SK-N-SH treated with all-trans-retinoic acid at 6 μM for 48 hours (cell line): ENCODE data around the gene ACOX1.

ENCODE experiments used
- ATAC-seq: fragments of 200-7000 bp; cut with Tn5 transposase; 3 replicates; pipeline ENCODE4 v1.9.1; 2020; ENCODE audit warnings: mild to moderate bottlenecking, moderate library complexity
- ARNTL ChIP-seq: fragments of 450-650 bp; formaldehyde crosslinking; IDR thresholded peaks from 2 replicates; pipeline ENCODE4 v1.5.0; 2020; ENCODE audit warnings: low read depth, mild to moderate bottlenecking, moderate library complexity, borderline replicate concordance
- BACH2 ChIP-seq: fragments of 250-450 bp; sonication (Bioruptor Pico); IDR thresholded peaks from 2 replicates; pipeline ENCODE4 v1.9.0; 2021; ENCODE audit warnings: mild to moderate bottlenecking, borderline replicate concordance
- CSDC2 ChIP-seq: fragments of 250-450 bp; sonication (Bioruptor Pico); IDR thresholded peaks from 2 replicates; pipeline ENCODE4 v1.5.0; 2020; ENCODE audit warnings: mild to moderate bottlenecking, moderate library complexity
- ESRRG ChIP-seq: fragments of 250-450 bp; sonication (Bioruptor Pico); IDR thresholded peaks from 2 replicates; pipeline ENCODE4 v1.6.1; 2021; ENCODE audit warnings: mild to moderate bottlenecking
- GLIS3 ChIP-seq: fragments of 250-450 bp; sonication (Bioruptor Pico); IDR thresholded peaks from 2 replicates; pipeline ENCODE4 v1.5.0; 2020; ENCODE audit warnings: mild to moderate bottlenecking, moderate library complexity
- ISL1 ChIP-seq: fragments of 250-450 bp; sonication (Bioruptor Pico); IDR thresholded peaks from 2 replicates; pipeline ENCODE4 v2.1.2; 2022; ENCODE audit warnings: mild to moderate bottlenecking, moderate library complexity
- OSR1 ChIP-seq: fragments of 250-450 bp; sonication (Bioruptor Pico); IDR thresholded peaks from 2 replicates; pipeline ENCODE4 v1.8.0; 2022; ENCODE audit warnings: moderate library complexity, mild to moderate bottlenecking, inconsistent platforms
- PPARA ChIP-seq: fragments of 250-450 bp; sonication (Bioruptor Pico); IDR thresholded peaks from 2 replicates; pipeline ENCODE4 v1.5.0; 2020; ENCODE audit warnings: mild to moderate bottlenecking, borderline replicate concordance
- RARB ChIP-seq: fragments of 250-450 bp; sonication (Bioruptor Pico); IDR thresholded peaks from 2 replicates; pipeline ENCODE4 v1.8.0; 2021; ENCODE audit warnings: mild to moderate bottlenecking, moderate library complexity
- SNAI2 ChIP-seq: fragments of 250-450 bp; sonication (Bioruptor Pico); IDR thresholded peaks from 2 replicates; pipeline ENCODE4 v1.5.0; 2020; ENCODE audit warnings: mild to moderate bottlenecking, moderate library complexity
- TCF4 ChIP-seq: fragments of 250-450 bp; sonication (Bioruptor Pico); IDR thresholded peaks from 2 replicates; pipeline ENCODE4 v1.8.0; 2021; ENCODE audit warnings: mild to moderate bottlenecking, moderate library complexity, borderline replicate concordance
- TOX ChIP-seq: fragments of 250-450 bp; sonication (Bioruptor Pico); IDR thresholded peaks from 2 replicates; pipeline ENCODE4 v1.8.0; 2021; ENCODE audit warnings: mild to moderate bottlenecking, moderate library complexity, borderline replicate concordance
- ZC3H10 ChIP-seq: fragments of 250-450 bp; sonication (Bioruptor Pico); IDR thresholded peaks from 2 replicates; pipeline ENCODE4 v1.5.1; 2021; ENCODE audit warnings: mild to moderate bottlenecking, moderate library complexity
- ZFP3 ChIP-seq: fragments of 250-450 bp; sonication (Bioruptor Pico); IDR thresholded peaks from 2 replicates; pipeline ENCODE4 v1.5.0; 2020; ENCODE audit warnings: mild to moderate bottlenecking, moderate library complexity
- ZFP30 ChIP-seq: fragments of 450-650 bp; formaldehyde crosslinking; IDR thresholded peaks from 2 replicates; pipeline ENCODE4 v1.5.0; 2022; ENCODE audit warnings: mild to moderate bottlenecking, moderate library complexity
- ZNF565 ChIP-seq: fragments of 450-650 bp; formaldehyde crosslinking; conservative IDR thresholded peaks from 2 replicates; pipeline ENCODE4 v1.5.0; 2020; ENCODE audit warnings: low read depth, mild to moderate bottlenecking, moderate library complexity
- ZNF70 ChIP-seq: fragments of 450-650 bp; formaldehyde crosslinking; IDR thresholded peaks from 2 replicates; pipeline ENCODE4 v1.5.0; 2020; ENCODE audit warnings: mild to moderate bottlenecking, moderate library complexity
- ZNF8 ChIP-seq: fragments of 450-650 bp; formaldehyde crosslinking; IDR thresholded peaks from 2 replicates; pipeline ENCODE4 v1.5.0; 2020; ENCODE audit warnings: mild to moderate bottlenecking, moderate library complexity
- TF ChIP-seq, protein P1 (sequence below): fragments of 250-450 bp; sonication (Bioruptor Pico); IDR thresholded peaks from 2 replicates; pipeline ENCODE4 v1.5.1; 2021; ENCODE audit warnings: mild to moderate bottlenecking, moderate library complexity
- TF ChIP-seq, protein P2 (sequence below): fragments of 250-450 bp; sonication (Bioruptor Pico); IDR thresholded peaks from 2 replicates; pipeline ENCODE4 v1.5.1; 2020; ENCODE audit warnings: low read depth, mild to moderate bottlenecking, moderate library complexity
- TF ChIP-seq, protein P3 (sequence below): fragments of 250-450 bp; sonication (Bioruptor Pico); IDR thresholded peaks from 2 replicates; pipeline ENCODE4 v1.5.0; 2020; ENCODE audit warnings: mild to moderate bottlenecking, moderate library complexity
- TF ChIP-seq, protein P4 (sequence below): fragments of 250-450 bp; sonication (Bioruptor Pico); IDR thresholded peaks from 2 replicates; pipeline ENCODE4 v1.8.0; 2020; ENCODE audit warnings: mild to moderate bottlenecking, moderate library complexity, borderline replicate concordance

Gene ACOX1

DNA sequence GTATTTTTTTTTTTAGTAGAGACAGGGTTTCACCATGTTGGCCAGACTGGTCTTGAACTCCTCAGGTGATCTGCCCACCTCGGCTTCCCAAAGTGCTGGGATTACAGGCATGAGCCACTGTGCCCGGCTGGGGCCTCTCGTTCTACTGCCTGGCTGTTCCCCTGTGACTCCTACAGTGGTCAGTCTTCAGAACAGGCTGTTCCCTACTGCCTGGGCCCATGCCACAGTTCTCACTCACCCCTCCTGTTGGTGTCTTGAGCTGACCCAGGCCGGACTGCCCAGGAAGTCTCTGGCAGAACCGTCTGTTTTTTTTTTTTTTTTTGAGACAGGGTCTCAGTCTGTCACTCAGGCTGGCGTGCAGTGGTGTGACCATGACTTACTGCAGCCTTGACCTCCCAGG is 24.9 kb upstream of the ACOX1 start (continued):
- TF ChIP-seq, protein P1, sequence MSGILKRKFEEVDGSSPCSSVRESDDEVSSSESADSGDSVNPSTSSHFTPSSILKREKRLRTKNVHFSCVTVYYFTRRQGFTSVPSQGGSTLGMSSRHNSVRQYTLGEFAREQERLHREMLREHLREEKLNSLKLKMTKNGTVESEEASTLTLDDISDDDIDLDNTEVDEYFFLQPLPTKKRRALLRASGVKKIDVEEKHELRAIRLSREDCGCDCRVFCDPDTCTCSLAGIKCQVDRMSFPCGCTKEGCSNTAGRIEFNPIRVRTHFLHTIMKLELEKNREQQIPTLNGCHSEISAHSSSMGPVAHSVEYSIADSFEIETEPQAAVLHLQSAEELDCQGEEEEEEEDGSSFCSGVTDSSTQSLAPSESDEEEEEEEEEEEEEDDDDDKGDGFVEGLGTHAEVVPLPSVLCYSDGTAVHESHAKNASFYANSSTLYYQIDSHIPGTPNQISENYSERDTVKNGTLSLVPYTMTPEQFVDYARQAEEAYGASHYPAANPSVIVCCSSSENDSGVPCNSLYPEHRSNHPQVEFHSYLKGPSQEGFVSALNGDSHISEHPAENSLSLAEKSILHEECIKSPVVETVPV (CRISPR knock-in tag): no peak
- TF ChIP-seq ZFP30 (CRISPR knock-in tag) (no peak), ZFP3 (CRISPR knock-in tag) (no peak), SNAI2 (no peak), ZNF565 (CRISPR knock-in tag) (no peak), PPARA (CRISPR knock-in tag) (no peak), CSDC2 (CRISPR knock-in tag) (no peak), OSR1 (CRISPR knock-in tag) (no peak), ZC3H10 (no peak), ZNF8 (no peak), RARB (CRISPR knock-in tag) (no peak), GLIS3 (no peak), TCF4 (CRISPR knock-in tag) (no peak)
- TF ChIP-seq, protein P2, sequence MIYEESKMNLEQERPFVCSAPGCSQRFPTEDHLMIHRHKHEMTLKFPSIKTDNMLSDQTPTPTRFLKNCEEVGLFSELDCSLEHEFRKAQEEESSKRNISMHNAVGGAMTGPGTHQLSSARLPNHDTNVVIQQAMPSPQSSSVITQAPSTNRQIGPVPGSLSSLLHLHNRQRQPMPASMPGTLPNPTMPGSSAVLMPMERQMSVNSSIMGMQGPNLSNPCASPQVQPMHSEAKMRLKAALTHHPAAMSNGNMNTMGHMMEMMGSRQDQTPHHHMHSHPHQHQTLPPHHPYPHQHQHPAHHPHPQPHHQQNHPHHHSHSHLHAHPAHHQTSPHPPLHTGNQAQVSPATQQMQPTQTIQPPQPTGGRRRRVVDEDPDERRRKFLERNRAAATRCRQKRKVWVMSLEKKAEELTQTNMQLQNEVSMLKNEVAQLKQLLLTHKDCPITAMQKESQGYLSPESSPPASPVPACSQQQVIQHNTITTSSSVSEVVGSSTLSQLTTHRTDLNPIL (CRISPR knock-in tag): no peak

DNA sequence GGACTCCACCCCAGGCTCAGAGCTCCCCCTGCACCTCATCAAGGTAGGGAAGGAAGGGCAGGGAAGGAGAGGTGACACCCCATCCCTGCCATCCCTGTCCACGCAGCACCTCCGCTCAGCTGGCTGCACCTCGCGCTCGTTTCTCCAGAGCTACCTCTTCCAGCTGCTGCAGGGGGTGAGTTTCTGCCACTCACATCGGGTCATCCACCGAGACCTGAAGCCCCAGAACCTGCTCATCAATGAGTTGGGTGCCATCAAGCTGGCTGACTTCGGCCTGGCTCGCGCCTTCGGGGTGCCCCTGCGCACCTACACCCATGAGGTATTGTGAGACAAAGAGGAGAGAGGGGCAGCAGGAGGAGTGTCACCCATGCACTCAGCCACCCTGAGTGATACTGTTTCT is 23.1 kb upstream of the ACOX1 start:
- ATAC-seq: no peak
- TF ChIP-seq RARB (CRISPR knock-in tag) (no peak), PPARA (CRISPR knock-in tag) (no peak), ZC3H10 (no peak), BACH2 (no peak), ZNF70 (no peak)
- TF ChIP-seq, protein P2 (CRISPR knock-in tag): no peak
- TF ChIP-seq, protein P1 (CRISPR knock-in tag): no peak

DNA sequence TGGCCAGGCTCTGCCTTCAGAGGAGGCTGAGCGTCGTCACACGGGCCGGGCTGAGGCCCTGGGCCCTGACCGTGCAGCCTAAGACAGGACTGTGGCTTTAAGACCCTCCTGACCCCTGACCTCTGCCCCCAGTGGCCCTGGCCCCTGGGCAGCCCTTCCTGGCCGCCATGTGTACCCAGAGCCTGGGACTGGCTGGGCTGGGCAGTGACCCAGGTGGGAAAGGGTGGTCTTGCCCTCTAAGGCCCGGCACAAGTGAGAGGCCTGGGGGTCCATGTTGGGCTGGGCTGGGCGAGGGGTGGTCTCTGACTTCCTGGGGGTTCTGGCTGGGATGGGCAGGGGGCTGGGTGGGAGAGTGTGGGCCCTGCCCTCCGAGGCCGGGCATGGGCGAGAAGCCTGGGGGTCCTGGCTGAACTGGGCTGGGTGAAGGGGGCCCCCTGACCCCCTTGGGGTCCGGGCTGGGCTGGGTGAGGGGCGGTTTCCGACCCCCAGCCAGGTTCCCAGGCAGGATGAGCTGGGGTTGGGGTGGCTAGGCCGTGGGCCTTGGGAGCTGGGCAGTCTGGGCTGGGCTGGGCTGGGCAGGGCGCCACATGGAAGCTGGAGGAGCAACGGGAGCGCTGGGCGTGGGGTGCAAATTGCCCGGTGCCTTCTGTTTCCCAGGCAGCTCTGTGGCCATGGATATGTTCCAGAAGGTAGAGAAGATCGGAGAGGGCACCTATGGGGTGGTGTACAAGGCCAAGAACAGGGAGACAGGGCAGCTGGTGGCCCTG is 22.0 kb upstream of the ACOX1 start, which contains the start of gene CDK3:
Gene CDK3, plus strand, starts transcription at position 101 of the 767 bp plus-strand sequence. Its CDS starts 571 bp downstream, at position 672.
- ATAC-seq: no peak; the same call in 2 of the 3 replicates
- TF ChIP-seq ZC3H10 (no peak), GLIS3 (no peak), ZNF8 (no peak), PPARA (CRISPR knock-in tag) (no peak), RARB (CRISPR knock-in tag) (no peak), BACH2 (no peak), ARNTL (CRISPR knock-in tag) (no peak), CSDC2 (CRISPR knock-in tag) (no peak), ZFP30 (CRISPR knock-in tag) (no peak), ISL1 (CRISPR knock-in tag) (no peak), TOX (CRISPR knock-in tag) (no peak), OSR1 (CRISPR knock-in tag) (no peak), ESRRG (CRISPR knock-in tag) (no peak), TCF4 (CRISPR knock-in tag) (no peak)
- TF ChIP-seq, protein P1 (CRISPR knock-in tag): no peak
- TF ChIP-seq, protein P3, sequence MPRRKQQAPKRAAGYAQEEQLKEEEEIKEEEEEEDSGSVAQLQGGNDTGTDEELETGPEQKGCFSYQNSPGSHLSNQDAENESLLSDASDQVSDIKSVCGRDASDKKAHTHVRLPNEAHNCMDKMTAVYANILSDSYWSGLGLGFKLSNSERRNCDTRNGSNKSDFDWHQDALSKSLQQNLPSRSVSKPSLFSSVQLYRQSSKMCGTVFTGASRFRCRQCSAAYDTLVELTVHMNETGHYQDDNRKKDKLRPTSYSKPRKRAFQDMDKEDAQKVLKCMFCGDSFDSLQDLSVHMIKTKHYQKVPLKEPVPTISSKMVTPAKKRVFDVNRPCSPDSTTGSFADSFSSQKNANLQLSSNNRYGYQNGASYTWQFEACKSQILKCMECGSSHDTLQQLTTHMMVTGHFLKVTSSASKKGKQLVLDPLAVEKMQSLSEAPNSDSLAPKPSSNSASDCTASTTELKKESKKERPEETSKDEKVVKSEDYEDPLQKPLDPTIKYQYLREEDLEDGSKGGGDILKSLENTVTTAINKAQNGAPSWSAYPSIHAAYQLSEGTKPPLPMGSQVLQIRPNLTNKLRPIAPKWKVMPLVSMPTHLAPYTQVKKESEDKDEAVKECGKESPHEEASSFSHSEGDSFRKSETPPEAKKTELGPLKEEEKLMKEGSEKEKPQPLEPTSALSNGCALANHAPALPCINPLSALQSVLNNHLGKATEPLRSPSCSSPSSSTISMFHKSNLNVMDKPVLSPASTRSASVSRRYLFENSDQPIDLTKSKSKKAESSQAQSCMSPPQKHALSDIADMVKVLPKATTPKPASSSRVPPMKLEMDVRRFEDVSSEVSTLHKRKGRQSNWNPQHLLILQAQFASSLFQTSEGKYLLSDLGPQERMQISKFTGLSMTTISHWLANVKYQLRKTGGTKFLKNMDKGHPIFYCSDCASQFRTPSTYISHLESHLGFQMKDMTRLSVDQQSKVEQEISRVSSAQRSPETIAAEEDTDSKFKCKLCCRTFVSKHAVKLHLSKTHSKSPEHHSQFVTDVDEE (CRISPR knock-in tag): no peak
- TF ChIP-seq, protein P4, sequence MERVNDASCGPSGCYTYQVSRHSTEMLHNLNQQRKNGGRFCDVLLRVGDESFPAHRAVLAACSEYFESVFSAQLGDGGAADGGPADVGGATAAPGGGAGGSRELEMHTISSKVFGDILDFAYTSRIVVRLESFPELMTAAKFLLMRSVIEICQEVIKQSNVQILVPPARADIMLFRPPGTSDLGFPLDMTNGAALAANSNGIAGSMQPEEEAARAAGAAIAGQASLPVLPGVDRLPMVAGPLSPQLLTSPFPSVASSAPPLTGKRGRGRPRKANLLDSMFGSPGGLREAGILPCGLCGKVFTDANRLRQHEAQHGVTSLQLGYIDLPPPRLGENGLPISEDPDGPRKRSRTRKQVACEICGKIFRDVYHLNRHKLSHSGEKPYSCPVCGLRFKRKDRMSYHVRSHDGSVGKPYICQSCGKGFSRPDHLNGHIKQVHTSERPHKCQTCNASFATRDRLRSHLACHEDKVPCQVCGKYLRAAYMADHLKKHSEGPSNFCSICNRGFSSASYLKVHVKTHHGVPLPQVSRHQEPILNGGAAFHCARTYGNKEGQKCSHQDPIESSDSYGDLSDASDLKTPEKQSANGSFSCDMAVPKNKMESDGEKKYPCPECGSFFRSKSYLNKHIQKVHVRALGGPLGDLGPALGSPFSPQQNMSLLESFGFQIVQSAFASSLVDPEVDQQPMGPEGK (CRISPR knock-in tag): no peak
